NCI-H226 (cell line): ENCODE measurements around the gene ZNF548.
"Not testable (repeated sequence)": the region's sequence is repeated elsewhere in the genome, so short reads cannot be mapped to it uniquely, and the experiment has no call there.

Experiments used
- DNase-seq: peaks from one replicate; pipeline ENCODE4 v3.0.0-alpha.2; 2015

The ZNF548 gene

DNA sequence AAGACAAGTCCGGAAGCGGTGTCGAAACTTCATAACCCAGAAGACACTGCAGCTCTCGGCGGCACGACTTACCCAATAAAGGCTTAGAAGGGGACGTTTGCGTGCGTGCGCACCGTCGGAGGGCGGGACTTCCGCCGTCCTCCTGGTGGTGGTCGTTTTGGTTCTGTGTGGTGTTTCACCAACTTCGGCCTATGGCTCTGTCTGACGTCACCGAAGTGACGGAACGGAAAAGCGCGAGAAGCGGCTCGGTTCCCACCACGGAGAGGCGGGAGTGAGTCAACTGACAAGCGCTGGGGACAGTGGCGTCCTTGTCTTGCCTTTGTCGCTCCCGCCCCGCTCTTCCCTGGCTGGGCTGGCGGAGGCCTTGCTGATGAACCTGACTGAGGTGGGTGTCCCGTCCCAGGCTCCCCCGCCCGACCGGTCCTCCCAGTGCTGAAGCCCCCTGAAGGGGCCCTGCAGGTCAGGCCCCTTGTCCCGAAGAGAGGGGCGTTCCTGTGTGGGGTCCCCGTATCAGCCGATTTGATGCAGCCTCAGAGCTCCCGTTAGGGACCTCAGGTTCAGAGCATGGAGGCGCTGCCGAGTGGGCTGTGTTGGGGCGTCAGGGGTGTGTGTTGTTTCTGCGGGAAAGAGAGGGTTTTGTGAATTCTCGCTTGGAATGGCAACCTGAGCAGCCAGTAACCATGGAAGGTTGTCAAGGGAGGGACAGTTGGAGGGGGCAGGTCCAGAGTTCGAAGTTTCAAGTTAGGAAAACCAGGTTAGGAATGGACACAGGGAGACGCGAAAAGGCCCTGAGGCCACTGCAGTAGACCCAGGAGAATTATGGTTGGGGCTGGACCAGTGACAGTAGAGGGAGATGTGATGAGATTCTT is at the start of gene ZNF548:
Gene ZNF548 (plus strand): TSS at position 125 of the 869 bp plus-strand sequence. CDS start 246 bp downstream, at position 371.
- peak; percentile 99 for DNase-seq

DNA sequence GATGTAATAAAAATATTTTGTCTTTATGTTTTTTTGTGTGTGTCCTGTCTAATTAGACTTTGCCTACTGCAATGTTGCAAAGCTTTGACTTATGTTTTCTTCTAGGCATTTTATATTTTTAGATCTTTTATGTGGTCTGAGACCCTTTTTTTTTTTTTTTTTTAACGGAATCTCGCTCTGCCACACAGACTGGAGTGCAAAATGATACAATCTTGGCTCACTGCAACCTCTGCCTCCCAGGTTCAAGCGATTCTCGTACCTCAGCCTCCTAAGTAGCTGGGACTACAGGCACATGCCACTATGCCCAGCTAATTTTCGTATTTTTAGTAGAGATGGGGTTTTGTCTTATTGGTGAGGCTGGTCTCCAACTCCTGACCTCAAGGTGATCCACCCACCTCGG is 47.1 kb upstream of the ZNF548 start:
- DNase-seq: no peak

DNA sequence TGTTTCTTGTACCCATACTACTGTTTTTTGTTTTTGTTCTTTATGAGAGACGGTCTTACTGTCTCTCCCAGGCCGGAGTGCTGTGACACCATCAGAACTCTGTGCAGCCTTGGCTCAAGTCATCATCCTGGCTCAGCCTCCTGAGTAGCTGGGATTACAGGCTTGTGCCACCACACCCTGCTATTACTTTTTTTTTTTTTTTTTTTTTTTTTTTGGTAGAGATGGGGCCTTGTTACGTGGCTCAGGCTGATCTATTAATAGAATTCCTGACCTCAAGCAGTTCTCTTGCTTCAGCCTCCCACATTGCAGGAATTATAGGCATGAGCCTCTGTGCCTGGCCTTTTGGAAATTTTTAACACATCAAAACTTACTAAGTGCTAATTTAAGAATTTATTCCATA is 41.5 kb upstream of the ZNF548 start:
- no peak for DNase-seq

DNA sequence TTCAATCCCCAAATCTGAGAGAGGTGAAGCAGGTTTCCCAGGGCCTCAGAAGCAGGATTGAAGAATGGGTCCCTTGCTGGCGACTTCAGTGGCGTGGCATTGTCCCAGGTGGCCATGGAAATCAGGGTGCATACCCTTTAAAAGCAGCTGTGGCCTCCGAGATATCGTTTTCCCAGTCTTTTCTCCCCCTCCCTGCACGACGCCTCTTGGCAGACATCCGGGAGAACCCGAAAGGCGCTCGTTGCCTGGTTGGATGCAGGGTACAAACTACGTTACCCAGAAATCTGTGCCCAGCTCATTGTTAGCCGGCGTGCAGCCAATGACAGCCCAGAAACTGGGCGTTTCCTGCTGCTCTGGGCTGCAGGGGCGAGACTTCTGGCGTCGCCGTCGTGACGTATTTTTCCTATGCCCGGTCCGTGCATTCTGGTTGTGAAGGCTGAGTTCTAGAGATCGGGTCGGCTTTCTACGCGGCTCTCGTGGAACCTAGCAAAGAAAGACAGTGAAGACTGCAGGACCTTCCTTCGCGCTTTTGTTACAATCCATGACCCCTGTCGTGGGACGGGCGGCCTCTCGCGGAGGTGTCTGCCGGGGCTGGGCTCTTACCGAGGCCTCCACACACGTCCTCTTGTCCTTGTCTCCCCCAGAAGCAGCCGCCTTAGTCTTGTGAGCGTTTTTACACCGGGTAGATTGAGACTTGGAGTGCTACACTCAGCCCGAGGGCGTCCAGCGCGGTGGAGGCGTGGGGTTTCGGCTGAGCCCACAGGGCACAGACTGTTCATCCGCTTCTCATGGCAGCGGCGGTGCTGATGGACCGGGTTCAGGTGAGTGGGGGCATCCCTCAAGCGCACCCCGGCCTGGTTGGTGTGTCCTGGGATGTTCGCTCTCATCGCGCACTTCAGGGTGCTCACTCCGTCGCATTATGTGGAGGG is 38.5 kb upstream of the ZNF548 start, which contains the start of gene ZNF304:
Gene ZNF304 (plus strand): TSS at position 395 of the 929 bp plus-strand sequence. CDS start 394 bp downstream, at position 789.
- DNase-seq: peak; percentile 99

DNA sequence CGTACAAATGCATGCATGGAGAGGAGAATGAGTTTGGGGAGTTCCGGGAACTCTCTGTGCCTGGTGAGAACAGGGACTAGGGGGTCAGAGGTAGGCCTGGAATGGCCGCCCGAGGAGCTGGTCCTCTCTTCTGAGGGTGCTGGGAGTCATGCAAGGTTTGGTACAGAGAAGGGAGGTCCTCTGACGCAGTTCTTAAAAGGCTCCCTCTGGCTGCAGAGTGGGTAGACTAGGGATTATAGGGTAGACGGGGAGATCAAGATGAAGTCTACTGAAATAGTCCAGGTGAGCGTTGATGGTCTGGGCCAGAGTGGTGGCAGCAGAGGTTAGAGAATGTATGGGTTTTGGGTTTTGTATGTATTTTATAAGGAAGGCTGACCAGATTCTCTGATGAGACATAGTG is 37.8 kb upstream of the ZNF548 start:
- no peak for DNase-seq

DNA sequence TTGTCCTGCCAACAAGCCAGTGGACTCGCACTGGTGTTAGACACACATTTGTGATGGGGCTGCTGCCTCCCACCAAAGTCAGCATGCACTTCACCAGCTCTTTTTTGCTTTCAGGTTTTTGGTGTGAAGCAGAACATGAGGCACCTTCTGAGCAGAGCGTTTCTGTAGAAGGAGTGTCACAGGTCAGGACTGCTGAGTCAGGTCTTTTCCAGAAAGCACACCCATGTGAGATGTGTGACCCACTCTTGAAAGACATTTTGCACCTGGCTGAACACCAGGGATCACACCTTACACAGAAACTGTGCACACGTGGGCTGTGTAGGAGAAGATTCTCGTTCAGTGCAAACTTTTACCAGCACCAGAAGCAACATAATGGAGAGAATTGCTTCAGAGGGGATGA is 33.7 kb upstream of the ZNF548 start:
- no peak for DNase-seq

DNA sequence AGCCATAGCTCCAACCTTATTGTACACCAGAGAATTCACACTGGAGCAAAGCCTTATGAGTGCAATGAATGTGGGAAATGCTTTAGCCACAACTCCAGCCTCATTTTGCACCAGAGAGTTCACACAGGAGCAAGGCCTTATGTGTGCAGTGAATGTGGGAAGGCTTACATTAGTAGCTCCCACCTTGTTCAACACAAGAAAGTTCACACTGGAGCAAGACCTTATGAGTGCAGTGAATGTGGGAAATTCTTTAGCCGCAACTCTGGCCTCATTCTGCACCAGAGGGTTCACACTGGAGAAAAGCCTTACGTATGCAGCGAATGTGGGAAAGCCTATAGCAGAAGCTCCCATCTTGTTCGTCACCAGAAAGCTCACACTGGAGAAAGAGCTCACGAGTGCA is 32.2 kb upstream of the ZNF548 start:
- no peak for DNase-seq

DNA sequence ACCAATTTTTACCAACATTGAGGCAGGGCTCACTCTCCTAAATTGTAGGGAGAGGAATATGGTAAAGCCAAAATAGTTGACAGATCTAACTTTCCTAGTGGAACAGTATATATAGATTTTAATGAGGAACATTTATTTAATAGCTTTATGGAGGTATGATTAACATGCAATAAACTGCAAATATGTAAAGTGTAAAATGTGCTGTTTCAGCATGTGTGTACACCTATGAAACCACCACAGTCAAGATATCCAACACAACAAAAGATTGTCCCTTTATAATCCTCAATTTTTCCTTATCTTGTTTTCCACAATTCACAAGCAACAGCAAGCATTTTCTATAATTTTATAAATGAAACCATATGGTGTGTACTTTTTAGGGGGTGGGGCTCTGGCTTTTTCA is 30.4 kb upstream of the ZNF548 start:
- DNase-seq: no peak

DNA sequence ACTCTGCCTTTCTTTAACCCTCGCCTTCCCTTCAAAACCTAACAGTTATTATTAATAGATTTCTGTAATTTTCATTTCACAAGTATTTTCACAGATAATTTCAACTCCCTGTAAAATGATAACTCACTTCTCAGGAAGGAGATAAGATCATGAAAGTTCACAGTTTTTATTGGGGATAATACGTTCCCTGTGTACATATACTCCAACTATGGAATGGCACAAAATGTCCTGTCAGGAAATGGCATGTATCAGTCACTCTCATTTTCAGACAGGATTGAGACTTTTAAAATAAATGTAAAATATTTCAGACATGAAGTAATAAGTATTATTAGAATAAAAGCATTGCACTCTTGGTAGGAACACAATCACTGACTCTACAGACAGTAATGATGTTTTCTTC is 27.2 kb upstream of the ZNF548 start:
- DNase-seq: no peak

DNA sequence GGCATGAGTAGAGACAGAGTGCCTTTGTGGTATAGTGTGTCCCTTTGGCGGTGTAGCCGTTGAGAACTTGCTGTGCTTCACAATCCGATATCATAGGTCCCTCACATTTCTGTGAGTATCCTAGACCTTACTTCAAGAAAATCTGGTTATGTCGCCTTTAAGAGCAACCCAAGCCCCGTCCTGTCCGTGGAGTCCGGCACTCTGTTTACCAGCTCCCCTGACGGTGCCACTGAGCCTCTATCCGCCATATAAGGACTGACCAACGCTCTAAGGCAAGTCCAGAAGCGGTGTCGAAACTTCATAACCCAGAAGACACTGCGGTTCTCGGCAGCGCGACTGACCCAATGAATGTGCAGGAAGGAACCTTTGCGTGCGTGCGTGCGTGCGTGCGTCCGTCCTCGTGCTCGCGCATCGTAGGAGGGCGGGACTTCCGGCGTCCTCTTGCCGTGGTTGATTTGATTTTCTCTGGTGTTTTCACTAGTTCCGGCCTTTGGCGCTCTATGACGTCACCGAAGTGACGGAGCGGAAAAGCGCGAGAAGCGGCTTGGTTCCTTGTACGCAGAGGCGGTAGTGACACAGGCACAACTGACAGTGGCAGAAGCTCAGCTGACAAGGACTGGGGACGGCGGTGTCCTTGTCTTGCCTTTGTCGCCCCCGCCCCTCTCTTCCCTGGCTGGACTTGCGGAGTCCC is 26.5 kb upstream of the ZNF548 start, which contains the start of the genes TRAPPC2B and ZNF547:
Gene TRAPPC2B (plus strand): TSS at position 555 of the 691 bp plus-strand sequence. CDS start 1,283 bp downstream, outside the sequence.
Gene ZNF547 (plus strand): TSS at position 555 of the 691 bp plus-strand sequence. CDS start 5,005 bp downstream, outside the sequence.
- DNase-seq: peak; percentile 100

DNA sequence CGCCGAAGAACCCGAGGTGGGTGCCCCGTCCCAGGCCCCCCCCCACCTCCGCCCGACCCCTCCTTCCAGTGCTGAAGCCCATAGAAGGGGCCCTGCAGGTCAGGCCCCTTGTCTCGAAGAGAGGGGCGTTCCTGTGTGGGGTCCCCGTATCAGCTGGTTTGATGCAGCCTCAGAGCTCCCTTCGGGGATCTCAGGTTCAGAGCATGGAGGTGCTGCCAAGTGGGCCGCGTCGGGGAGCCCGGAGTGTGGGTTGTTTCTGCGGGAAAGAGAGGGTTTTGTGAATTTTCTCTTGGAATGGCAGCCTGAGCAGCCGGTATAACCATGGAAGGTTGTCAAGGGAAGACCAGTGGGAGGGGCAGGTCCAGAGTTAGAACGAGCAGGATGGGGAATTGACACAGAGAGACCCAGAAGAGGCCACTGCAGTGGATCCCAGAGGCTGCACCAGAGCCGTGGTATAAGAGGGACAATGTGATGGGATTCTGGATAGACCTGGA is 25.9 kb upstream of the ZNF548 start:
- peak; percentile 23 for DNase-seq

DNA sequence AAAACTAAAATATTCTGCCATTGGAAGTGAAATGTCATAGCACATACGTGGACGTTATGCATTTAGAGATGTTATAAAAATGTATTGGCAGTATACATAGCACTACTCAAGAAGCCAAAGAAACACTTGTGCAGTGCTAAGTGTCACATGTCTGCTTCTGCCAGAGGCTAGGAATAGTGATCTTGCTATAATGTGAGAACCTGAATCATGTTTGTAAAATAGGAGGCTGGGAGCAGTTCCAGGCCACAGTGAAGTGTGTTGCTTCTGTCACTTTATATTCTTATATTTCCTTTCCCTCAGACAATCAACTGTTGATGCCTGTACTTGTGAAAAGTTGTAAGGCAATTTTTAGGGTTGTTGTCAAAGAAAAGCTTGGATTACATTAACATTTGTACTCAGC is 22.9 kb upstream of the ZNF548 start:
- no peak for DNase-seq

DNA sequence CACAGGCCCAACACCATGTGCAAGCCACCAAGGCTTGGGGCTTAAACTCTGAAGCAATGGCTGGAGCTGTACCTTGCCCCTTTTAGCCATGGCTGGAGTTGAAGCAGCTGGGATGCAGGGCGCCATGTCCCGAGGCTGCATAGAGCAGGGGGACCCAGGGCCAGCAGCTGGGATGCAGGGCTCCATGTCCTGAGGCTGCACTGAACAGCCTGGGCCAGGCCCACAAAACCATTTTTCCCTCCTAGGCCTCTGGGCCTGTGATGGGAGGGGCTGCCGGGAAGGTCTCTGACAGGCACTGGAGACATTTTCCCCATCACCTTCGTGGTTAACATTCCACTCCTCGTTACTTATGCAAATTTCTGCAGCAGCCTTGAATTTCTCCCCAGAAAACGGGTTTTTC is 15.5 kb upstream of the ZNF548 start:
- no peak for DNase-seq

DNA sequence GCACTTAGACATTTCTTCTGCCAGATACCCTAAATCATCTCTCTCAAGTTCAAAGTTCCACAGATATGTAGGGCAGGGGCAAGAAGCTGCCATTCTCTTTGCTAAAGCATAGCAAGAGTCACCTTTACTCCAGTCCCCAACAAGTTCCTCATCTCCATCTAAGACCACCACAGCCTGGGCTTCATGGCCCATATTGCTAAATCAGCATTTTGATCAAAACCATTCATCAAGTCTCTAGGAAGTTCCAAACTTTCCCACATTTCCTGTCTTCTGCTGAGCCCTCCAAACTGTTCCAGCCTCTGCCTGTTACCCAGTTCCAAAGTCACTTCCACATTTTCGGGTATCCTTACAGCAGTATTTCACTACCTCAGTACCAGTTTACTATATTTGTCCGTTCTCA is 15.0 kb upstream of the ZNF548 start:
- DNase-seq: not testable (repeated sequence)

DNA sequence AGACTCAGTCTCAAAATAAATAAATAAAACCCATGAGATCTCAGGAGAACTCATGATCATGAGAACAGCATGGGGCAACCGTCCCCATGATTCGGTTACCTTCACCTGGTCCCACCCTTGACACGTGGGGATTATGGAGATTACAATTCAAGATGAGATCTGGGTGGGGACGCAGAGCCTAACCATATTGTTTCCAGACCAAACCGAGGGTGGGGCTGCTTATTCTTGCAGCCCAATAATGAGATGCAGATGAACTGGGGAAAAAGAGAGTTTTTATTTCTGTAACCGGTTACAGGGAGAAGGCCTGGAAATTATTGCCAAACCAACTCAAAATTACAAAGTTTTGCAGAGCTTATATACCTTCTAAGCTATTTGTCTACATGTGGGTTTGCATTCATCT is 13.5 kb upstream of the ZNF548 start:
- DNase-seq: no peak

DNA sequence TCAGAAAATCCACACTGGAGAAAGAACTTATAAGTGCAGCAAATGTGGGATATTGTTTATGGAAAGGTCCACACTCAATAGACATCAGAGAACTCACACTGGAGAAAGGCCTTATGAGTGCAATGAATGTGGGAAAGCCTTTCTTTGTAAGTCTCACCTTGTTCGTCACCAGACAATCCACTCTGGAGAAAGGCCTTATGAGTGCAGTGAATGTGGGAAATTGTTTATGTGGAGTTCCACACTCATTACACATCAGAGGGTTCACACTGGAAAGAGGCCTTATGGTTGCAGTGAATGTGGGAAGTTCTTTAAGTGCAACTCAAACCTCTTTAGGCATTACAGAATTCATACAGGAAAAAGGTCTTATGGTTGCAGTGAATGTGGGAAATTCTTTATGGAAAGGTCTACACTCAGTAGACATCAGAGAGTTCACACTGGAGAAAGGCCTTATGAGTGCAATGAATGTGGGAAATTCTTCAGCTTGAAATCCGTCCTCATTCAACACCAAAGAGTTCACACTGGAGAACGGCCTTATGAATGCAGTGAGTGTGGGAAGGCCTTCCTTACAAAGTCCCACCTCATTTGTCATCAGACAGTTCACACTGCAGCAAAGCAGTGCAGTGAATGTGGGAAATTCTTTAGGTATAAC is 12.0 kb upstream of the ZNF548 start:
- DNase-seq: no peak

DNA sequence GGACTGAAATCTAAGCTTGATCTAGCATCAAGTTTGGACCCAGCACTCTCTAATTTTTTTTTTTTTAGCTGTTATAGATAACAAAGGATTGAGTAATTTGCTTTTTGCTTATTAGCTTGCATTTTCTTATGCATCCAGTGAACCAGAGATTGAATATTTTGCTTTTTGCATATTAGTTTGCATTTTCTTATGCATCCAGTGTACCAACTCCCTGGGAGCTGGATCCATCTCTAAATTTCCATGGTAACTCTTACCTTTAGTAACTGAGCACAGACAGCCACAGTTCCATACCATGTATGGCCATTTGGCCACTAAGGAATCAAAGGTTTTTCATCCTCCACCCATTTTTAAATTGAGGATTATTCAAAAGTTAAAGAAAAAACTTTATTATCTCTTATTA is 8.7 kb upstream of the ZNF548 start:
- DNase-seq: no peak

DNA sequence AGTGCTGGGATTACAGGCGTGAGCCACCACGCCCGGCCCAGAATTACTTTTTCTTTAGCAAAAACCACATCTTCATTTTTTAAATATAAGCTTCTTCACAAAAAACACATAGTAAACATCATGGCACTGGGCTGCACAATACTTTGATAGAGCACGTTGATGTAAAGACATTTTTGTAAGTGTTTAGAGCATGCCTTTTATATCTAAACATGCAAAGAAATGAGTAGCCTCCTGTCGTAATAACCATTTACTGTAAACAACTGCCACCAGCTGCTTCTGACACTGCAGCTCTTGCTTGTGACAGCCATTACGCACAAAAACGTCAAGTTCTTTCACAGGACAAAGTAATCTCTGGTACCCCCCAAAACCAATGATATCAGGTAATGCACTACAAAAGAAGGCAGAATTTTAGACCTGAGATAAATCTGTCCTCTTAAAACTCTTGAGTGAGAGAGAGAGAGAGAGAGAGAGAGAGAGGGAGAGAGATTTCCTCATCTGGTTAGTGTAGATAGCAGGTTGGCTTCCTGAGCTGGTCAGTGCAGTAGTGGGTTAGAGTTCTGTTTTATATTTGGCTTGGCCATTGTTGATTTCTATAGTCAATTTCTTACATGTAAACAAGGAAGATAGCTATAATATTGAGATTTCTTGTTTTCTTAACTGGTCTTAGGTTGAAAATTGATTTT is 6.7 kb upstream of the ZNF548 start:
- no peak for DNase-seq

DNA sequence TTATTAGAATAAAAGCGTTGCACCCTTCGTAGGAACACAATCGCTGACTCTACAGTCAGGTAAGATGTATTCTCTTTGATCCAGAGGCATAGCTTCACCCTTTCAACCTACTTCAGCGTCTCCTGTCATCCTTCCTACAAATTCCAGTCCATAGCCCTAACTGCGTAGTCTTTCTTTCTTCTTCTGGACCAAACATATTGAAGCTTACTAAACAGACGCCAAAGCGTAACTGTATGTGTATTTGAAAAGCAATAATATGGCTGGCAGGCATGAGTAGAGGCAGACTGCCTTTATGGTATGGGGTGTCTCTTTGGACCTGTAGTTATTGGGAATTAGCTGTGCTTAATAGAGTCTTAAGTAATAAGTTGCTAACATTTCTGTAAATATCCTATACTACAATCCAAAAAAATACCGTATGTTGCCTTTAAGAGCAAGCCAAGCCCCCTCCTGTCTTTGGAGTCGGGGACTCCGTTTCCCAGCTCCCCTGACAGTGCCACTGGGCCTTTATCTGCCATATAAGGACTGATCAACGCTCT is 392 bp upstream of the ZNF548 start:
- DNase-seq: no peak

DNA sequence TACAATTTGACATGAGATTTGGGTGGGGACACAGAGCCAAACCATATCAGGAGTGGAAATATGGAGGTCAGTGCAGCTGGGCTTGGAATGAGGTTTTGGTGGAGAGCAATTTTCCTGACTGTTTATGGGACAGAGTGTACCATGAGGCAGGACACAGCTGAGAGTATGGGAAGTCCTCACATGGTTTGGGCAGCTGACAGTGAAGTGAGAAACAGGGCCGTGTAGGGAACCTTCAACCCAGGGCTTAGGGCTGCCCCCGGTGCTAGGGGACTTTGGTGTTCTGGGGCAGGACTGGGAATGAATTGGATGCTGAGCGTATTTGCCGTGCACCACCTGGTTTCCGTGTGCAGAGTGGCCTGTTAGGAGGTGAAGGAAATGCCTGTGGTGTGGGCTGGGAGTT is 6.1 kb downstream of the ZNF548 start:
- no peak for DNase-seq

DNA sequence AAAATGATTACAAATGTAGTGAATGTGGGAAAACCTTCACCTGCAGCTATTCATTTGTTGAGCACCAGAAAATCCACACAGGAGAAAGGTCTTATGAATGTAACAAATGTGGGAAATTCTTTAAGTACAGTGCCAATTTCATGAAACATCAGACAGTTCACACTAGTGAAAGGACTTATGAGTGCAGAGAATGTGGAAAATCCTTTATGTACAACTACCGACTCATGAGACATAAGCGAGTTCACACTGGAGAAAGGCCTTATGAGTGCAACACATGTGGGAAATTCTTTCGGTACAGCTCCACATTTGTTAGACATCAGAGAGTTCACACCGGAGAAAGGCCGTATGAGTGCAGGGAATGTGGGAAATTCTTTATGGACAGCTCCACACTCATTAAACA is 9.2 kb downstream of the ZNF548 start:
- DNase-seq: no peak
